ENCODE measurements around the gene DOCK11.

The DOCK11 gene

GRCh38 chrX:118564498-118564897 lies 68.9 kb downstream of the DOCK11 start:
- H3K4me3 ChIP-seq (ENCODE audit: low read depth, low read length), result no peak overlapping the region
- in situ Hi-C loops (cut with HindIII; ENCODE audit: low sequenced_read_pairs), result no loop called here
- DNase-seq (ENCODE audit: low read depth), result no peak
- TF ChIP-seq CTCF (IDR thresholded peaks at IDR 0.05; ENCODE audit: low read depth, low read length, missing control alignments), result no peak

- in situ Hi-C loops (cut with HindIII; ENCODE audit: low sequenced_read_pairs), result no loop called here
- no peak overlapping the region for H3K4me3 ChIP-seq (ENCODE audit: low read depth, low read length)
- DNase-seq (ENCODE audit: low read depth), result no peak
- no peak for TF ChIP-seq CTCF (IDR thresholded peaks at IDR 0.05; ENCODE audit: low read depth, low read length, missing control alignments)
Measured at GRCh38 chrX:118565853-118566252, 70.2 kb downstream of the DOCK11 start.

- no peak for TF ChIP-seq CTCF (IDR thresholded peaks at IDR 0.05; ENCODE audit: low read depth, low read length, missing control alignments)
- no peak for DNase-seq (ENCODE audit: low read depth)
- in situ Hi-C loops (cut with HindIII; ENCODE audit: low sequenced_read_pairs), result no loop called here
- H3K4me3 ChIP-seq (ENCODE audit: low read depth, low read length), result no peak overlapping the region
Measured at GRCh38 chrX:118566359-118566758, 70.7 kb downstream of the DOCK11 start.

DNA sequence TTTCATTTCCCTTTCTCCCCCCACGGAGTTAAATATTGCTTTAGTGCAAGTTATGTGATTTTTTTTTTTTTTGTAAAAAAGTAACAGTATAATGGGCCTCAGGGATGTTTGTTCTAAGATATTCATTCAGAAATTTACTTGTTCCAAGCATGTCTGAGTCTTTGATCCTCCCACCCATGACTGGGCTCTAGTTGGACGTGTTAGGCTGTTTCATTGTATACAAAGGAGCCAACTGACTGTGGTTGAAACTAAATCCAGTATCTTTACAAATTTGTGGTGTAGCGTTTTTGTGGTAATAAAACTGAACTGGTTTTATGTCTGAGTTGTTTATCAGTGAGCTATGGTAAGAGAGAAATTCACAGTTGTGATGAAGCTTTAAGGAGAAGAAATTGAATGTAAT lies 74.1 kb downstream of the DOCK11 start:
- in situ Hi-C loops (cut with HindIII; ENCODE audit: low sequenced_read_pairs), result no loop called here
- H3K4me3 ChIP-seq (ENCODE audit: low read depth, low read length), result no peak overlapping the region
- no peak for TF ChIP-seq CTCF (IDR thresholded peaks at IDR 0.05; ENCODE audit: low read depth, low read length, missing control alignments)
- peak; percentile 5 for DNase-seq (ENCODE audit: low read depth)

GRCh38 chrX:118570209-118570608 lies 74.6 kb downstream of the DOCK11 start:
- DNase-seq (ENCODE audit: low read depth), result no peak
- no peak for TF ChIP-seq CTCF (IDR thresholded peaks at IDR 0.05; ENCODE audit: low read depth, low read length, missing control alignments)
- H3K4me3 ChIP-seq (ENCODE audit: low read depth, low read length), result no peak overlapping the region
- in situ Hi-C loops (cut with HindIII; ENCODE audit: low sequenced_read_pairs), result no loop called here

GRCh38 chrX:118571836-118572235 lies 76.2 kb downstream of the DOCK11 start:
- in situ Hi-C loops (cut with HindIII; ENCODE audit: low sequenced_read_pairs), result no loop called here
- no peak for DNase-seq (ENCODE audit: low read depth)
- no peak overlapping the region for H3K4me3 ChIP-seq (ENCODE audit: low read depth, low read length)
- no peak for TF ChIP-seq CTCF (IDR thresholded peaks at IDR 0.05; ENCODE audit: low read depth, low read length, missing control alignments)

DNA sequence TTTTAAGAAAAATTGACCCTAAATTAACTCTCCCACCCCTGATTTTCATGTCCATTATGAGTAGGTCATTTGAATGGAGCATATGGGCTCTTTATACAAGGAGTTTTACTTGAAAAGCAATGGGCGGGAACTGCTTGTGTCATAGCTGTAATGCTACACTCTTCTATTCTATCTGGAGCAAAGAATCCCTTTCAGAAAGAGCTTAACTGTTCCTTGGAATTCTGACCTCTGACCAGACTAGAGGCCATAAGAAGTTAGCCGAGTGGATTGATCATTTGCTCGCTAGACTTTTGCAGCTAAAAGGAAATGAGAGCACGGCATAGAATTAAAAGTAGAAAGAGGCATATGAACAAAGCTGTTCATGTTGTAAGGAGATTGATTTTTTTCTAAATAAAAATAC lies 79.1 kb downstream of the DOCK11 start:
- in situ Hi-C loops (cut with HindIII; ENCODE audit: low sequenced_read_pairs), result no loop called here
- DNase-seq (ENCODE audit: low read depth), result no peak
- no peak overlapping the region for H3K4me3 ChIP-seq (ENCODE audit: low read depth, low read length)
- TF ChIP-seq CTCF (IDR thresholded peaks at IDR 0.05; ENCODE audit: low read depth, low read length, missing control alignments), result no peak

Measured in astrocyte of the cerebellum (primary cell).